Activated CD4-positive, alpha-beta T cell treated with anti-CD3 and anti-CD28 coated beads, Interleukin-2, amount 50 U/mL, for 48 hours (primary cell): ENCODE results near the gene POLD2.
"Not testable (repeated sequence)": the region's sequence is repeated elsewhere in the genome, so short reads cannot be mapped to it uniquely, and the experiment has no call there.

Source experiments
- DNase-seq, 2 experiments: peaks; one replicate each; pipeline ENCODE4 v3.0.0-alpha.2; 2020

Gene POLD2

DNA sequence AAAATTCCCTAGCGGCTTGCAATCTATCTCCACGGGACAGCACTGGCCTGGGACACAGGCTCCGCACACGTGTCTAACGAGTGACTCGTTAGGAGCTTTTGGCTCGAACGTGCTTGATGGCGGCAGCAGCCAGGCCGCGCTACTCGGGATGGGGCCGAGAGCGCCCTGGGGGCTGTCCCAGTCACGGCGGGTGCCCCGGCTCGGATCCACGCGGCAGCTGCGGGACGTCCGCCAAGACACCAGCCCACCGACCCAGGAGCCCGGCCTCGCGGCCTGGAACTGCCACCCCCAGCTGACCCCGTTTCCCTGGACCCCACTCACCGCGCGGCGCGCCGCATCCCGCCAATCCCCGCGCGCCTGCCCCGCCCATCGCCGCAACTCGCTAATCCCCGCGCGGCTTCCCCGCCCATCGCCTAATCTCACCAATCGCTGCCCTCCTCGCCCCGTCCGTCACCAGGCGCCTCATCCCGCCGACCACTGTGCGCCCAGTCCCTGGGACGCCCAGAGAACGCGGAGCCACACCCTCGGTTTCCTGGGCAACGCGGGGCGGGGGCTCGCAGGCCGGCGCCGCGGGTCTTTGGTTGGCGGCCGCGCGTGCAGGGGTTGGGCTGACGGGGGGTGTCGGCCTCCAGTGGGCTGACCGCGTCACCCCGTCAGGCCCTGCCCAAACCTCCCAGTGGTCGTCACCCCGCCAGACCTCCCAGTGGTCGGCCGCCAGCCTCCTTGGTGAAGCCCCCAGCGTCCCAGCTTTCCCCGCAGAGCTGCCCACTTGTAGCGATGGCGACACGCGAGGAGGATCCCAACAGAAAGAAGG, at the start of gene POLD2:
Gene POLD2 (minus strand): TSS at position 359 of the 814 bp plus-strand sequence. CDS start 1,495 bp downstream, outside the sequence.
- peak; percentile 98 to 99 for DNase-seq

DNA sequence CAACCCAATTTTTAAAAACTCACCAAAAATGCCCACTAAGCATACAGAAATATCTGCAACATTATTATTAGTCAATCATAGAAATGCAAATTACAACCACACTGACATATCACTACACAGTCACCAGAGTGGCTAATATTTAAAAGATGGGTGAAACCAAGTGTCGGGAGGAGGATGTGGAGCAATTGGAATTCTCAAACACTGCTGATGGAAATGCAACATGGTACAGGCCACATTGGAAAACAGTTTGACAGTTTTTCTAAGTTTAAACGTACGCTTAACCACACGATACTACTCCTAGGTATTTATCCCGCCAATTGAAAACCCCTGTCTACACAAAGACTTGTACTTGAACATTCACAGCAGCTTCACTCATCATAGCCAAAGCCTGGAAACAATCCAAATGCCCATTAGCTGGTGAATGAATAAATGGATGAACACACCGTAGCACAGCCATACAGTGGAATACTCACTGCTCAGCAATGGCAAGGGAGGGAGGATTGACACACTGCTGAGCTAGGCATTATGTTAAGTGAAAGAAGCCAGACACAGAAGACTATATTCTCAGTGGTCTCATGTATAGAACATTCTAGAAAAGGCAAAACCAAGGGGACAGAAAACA, 49.6 kb upstream of the POLD2 start:
- no peak for DNase-seq

DNA sequence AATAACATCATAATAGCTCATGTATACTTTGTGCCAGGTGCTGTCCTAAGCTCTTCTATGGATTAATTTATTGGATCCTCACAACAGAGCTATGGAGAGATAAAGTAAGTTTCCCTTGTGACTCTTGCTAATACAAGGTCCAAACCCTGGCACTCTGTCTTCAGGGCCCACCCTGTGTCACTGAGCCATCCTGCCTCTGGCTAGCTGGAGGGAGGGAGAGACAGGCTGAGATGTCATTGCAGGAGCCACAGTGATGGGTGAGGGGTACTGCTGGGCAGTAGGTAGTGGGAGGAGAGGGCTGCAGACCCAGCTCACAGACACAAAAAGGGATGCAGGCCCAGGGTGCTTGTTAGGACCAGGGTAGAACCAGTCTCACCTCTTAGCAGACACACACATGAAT, 49.0 kb upstream of the POLD2 start:
- no peak for DNase-seq

- DNase-seq = not testable (repeated sequence)
Measured at GRCh38 chr7:44171901-44172300, 48.6 kb upstream of the POLD2 start.

- DNase-seq = no peak
Measured at GRCh38 chr7:44167920-44168319, 44.6 kb upstream of the POLD2 start.

- DNase-seq = no peak
Measured at GRCh38 chr7:44163591-44163990, 40.2 kb upstream of the POLD2 start.

DNA sequence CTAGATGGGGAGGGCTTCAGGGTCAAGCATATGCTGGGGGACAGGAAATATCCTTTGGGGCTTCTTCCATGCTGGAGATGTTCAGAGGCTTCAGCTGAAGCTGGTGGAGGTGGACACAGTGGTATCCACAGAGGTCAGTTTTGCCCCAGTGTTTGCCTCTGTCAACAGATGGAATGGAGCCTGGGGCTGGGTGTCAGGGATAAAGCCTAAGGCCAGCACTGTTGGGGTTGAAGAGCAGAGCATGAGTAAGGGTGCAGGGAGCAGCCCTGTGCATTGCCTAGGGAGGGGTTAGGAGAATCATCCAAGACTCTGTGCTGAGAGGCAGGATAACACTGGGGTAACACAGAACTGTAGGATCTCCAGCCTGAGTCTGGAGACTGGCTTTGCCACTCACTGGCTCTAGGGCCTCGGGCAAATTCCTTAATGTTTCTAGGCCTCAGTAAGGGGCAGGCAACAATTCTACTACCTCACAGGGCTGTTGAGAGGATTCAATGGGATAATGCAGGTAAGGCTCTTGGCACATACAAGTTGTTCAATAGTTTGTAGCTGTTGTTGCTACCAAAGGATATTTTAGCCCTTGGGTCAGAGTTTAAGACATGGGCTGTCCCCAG, 39.5 kb upstream of the POLD2 start:
- no peak for DNase-seq

DNA sequence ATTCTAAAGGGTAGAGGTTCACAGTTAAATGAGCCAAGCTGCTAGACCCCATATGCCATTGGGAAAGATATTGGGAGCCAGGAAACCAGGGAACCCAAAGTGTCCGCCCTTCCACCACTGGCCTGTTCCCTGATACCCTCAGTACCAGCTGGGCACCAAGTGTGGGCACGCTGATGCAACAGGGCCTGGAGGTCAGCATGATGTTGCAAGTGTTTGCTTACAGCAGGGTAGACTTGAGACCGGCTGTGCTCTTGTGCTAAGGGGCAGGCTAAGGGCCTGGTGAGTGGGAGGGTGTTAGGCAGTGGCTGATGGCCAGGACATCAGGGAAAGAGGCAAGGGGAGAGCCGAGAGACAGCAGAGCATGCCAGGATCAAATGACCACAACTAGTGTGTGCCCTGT, 38.8 kb upstream of the POLD2 start:
- no peak for DNase-seq

GRCh38 chr7:44161371-44161770, 38.0 kb upstream of the POLD2 start:
- no peak for DNase-seq

- DNase-seq = no peak
Measured at GRCh38 chr7:44159824-44160630, 36.7 kb upstream of the POLD2 start.

- DNase-seq = no peak
Measured at GRCh38 chr7:44158873-44159631, 35.7 kb upstream of the POLD2 start.

- no peak for DNase-seq
Measured at GRCh38 chr7:44158096-44158872, 34.9 kb upstream of the POLD2 start.

GRCh38 chr7:44157116-44158080, 34.0 kb upstream of the POLD2 start:
- no peak for DNase-seq

DNA sequence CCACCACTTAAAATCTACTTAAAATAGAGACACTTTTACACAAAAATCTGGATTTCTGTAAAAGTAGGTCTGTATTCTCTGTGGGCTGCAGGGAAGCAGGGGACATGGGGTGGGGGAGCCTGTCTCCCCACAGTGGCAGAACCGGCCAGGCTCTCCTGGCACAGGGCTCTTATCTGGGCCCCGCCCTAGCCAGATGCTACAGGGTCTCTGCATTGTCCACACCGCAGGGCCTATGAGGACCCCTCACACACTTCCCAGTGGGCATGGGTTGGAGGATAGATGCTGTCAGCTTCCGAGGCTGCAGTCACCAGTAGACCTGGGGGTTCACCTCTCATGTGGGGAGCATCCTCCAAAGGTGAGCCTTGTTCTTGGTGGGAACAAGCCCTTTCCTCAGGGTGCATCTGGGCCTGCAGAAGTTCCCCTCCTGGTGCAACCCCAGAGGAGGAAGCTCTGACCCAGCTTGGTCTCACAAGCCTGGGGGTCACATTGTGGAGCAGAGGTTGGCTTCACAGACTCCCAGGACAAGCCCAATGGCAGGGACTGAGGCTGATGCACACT, 33.2 kb upstream of the POLD2 start:
- no peak for DNase-seq

- no peak for DNase-seq
Measured at GRCh38 chr7:44155191-44156185, 32.1 kb upstream of the POLD2 start.

DNA sequence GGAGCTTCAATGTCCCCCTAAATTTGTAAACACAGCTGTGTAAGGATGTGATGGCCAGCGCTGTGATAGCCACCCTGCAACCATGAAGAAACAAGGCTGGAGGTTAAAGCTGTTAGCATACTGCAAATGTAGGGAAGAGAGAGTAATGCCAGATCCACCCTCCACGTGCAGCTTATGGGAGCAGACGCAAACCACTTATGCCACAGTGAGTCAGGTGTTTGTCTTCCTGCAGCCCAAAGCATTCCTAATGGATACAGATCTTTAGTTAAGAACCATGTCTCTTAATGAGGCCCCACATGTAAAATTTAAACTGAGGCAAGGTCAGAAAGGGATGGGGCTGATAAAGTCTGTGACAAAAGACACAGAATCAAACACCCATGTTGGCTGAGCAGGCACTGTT, 31.4 kb upstream of the POLD2 start:
- no peak for DNase-seq

DNA sequence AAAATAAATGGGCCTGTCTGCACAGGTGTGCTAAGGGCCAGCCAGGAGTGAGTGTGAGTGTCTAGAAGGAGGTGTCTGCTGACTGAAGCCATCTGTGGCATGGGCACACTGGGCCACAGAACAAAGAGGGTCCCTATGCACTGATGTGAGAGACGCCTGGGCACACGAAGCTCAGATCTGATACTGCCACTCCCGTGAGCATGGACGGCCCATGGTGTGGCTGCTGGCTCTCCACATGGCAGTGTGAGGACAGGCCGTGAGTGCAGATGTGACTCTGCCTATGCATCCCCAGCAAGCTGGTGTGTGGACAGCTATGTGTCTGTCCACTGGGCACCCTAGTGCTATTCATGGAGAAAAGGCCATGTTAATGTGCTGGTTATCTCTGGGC, 30.6 kb upstream of the POLD2 start:
- no peak for DNase-seq
